ENCODE measurements around the gene ZNF786. TPM values are rescaled to one million over a fixed set of nuclear protein-coding genes. Genes with fewer than 3 reads are reported as not detected.
A peak's percentile ranks its signal among the peaks of the same experiment; 100 is the strongest.
"Not testable (repeated sequence)": the region's sequence is repeated elsewhere in the genome, so short reads cannot be mapped to it uniquely, and the experiment has no call there.

ZNF786 gene
- total and polyA plus RNA-seq, 2 donors (not counting 1 experiment from before 2014, with no cell fraction given), result 1.8 to 4.6 TPM

DNA sequence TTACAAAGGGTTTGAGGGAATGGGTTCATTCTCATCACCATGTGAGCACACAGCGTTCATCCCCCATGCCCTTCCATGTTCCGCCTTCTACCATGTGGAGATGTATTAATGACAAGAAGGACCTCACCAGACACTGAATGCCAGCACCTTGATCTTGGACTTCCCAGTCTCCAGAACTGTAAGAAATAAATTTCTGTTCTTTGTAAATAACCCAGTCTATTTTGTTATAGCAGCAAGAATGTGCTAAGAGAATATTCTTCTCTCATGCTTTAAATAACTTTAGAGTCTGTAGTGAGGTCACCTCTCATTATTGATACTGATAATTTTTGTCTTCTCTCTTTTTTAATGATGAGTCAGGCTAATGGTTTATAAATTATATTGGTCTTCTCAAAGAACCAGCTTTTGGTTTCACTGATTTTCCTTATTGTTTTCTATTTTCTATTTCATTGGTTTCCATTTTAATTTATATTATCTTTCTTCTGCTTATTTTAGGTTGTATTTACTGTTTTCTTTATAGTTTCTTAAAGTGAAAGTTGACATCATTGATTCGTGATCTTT, 59.1 kb downstream of the ZNF786 start:
- no peak overlapping the region for H3K27ac ChIP-seq (ENCODE audit: insufficient read depth, low read length)
- H3K27me3 ChIP-seq (ENCODE audit: control insufficient read depth, insufficient read depth, low read length), result no peaks in the 10 kb centered on the region
- H3K79me2 ChIP-seq (ENCODE audit: control insufficient read depth, insufficient read depth, low read length), result peaks cover 14% of the 10 kb centered on the region
- H3K4me2 ChIP-seq (ENCODE audit: extremely low read depth, insufficient read depth, low read length), result no peak overlapping the region
- no peaks in the 10 kb centered on the region for H3K36me3 ChIP-seq (ENCODE audit: control insufficient read depth, insufficient read depth, low read length)
- no peaks in the 10 kb centered on the region for H3K4me1 ChIP-seq (ENCODE audit: control insufficient read depth, extremely low read depth, insufficient read depth, low read length)
- DNase-seq (ENCODE audit: low read depth in 2 of 2), result no peak
- H3K4me3 ChIP-seq (replicated peaks in 1 of 4; ENCODE audit: control extremely low read depth in 1 of 4, insufficient read depth in 1 of 4, low read depth in 3 of 4, low read length in 4 of 4), result no peak overlapping the region
- TF ChIP-seq, protein P1, sequence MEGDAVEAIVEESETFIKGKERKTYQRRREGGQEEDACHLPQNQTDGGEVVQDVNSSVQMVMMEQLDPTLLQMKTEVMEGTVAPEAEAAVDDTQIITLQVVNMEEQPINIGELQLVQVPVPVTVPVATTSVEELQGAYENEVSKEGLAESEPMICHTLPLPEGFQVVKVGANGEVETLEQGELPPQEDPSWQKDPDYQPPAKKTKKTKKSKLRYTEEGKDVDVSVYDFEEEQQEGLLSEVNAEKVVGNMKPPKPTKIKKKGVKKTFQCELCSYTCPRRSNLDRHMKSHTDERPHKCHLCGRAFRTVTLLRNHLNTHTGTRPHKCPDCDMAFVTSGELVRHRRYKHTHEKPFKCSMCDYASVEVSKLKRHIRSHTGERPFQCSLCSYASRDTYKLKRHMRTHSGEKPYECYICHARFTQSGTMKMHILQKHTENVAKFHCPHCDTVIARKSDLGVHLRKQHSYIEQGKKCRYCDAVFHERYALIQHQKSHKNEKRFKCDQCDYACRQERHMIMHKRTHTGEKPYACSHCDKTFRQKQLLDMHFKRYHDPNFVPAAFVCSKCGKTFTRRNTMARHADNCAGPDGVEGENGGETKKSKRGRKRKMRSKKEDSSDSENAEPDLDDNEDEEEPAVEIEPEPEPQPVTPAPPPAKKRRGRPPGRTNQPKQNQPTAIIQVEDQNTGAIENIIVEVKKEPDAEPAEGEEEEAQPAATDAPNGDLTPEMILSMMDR (conservative IDR thresholded peaks at IDR 0.05 in 1 of 2, IDR thresholded peaks at IDR 0.05 in 1 of 2; ENCODE audit: low read depth in 1 of 2, low read length in 2 of 2), result no peak
- no peak for TF ChIP-seq EZH2 (IDR thresholded peaks at IDR 0.05; ENCODE audit: low read length, missing control alignments)
- no peak overlapping the region for H2AFZ ChIP-seq (ENCODE audit: low read length)
- H3K9ac ChIP-seq (ENCODE audit: insufficient read depth, low read length), result no peak overlapping the region
- H3K9me3 ChIP-seq (ENCODE audit: control insufficient read depth, insufficient read depth, low read depth, low read length), result no peaks in the 10 kb centered on the region
- H4K20me1 ChIP-seq (ENCODE audit: control insufficient read depth, extremely low read depth, insufficient read depth, low read length), result no peaks in the 10 kb centered on the region

DNA sequence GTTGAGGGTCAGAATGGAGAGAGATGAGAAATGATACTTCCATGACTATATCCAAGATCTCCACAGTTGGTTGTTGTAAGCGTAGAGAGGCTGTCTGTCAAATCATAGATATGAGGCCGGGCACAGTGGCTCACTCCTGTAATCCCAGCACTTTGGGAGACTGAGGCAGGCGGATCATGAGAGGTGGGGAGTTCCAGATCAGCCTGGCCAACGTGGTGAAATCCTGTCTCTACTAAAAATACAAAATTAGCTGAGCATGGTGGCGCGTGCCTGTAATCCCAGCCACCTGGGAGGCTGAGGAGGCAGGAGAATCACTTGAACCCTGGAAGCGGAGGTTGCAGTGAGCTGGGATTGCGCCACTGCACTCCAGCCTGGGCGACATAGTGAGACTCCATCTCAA, 60.1 kb downstream of the ZNF786 start:
- H3K4me3 ChIP-seq (replicated peaks in 1 of 4; ENCODE audit: control extremely low read depth in 1 of 4, insufficient read depth in 1 of 4, low read depth in 3 of 4, low read length in 4 of 4); H3K9me3 ChIP-seq (ENCODE audit: control insufficient read depth, insufficient read depth, low read depth, low read length); H4K20me1 ChIP-seq (ENCODE audit: control insufficient read depth, extremely low read depth, insufficient read depth, low read length); H2AFZ ChIP-seq (ENCODE audit: low read length); H3K27ac ChIP-seq (ENCODE audit: insufficient read depth, low read length); H3K36me3 ChIP-seq (ENCODE audit: control insufficient read depth, insufficient read depth, low read length); H3K4me2 ChIP-seq (ENCODE audit: extremely low read depth, insufficient read depth, low read length); H3K9ac ChIP-seq (ENCODE audit: insufficient read depth, low read length); DNase-seq (ENCODE audit: low read depth in 2 of 2); H3K27me3 ChIP-seq (ENCODE audit: control insufficient read depth, insufficient read depth, low read length); H3K4me1 ChIP-seq (ENCODE audit: control insufficient read depth, extremely low read depth, insufficient read depth, low read length): not testable (repeated sequence)
- peaks cover 24% of the 10 kb centered on the region for H3K79me2 ChIP-seq (ENCODE audit: control insufficient read depth, insufficient read depth, low read length)

DNA sequence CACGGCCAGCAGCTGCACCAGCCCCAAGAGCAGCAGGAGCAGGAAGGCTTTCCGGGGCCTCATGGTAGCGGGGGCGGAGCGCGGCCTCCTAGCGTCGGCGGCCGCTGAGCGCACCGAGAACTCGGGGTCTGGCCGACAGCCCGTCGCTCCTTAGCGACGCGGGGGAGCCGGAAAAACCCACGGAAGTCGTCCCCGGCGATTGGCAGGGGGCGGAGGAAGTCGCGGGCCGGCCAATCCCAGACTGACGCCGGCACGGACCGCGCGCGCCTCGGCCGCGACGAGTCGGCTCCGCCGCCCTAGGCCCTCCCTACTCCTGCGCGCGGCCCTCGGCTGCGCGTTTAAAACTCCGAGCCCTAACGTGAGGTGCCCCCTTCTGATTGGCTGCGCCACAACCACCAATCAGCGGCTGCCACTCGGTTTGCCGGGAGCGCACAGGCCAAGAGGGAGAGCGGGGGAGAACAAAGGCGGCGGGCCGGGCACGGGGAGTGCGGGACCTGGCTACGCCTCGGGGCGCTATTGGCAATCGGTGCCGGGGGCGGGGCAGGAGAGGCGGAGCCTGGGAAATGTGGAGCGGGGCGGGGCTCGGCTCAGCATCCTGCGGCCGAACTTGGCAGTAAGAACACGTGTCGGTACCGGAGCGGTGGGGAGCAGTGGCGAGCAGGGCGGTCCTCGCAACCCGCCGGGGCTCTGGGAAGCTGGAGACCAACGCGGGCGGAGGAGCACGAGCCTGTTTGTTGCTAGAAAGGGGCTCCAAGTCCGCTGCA, 62.0 kb downstream of the ZNF786 start, which contains the start of gene PDIA4:
PDIA4 (minus strand) TSS at position 160 of the 764 bp plus-strand sequence; CDS start at position 63, 97 bp downstream.
- TF ChIP-seq, protein P1 (conservative IDR thresholded peaks at IDR 0.05 in 1 of 2, IDR thresholded peaks at IDR 0.05 in 1 of 2; ENCODE audit: low read depth in 1 of 2, low read length in 2 of 2), result peak in 1 of 2 donors; percentile 23
- no peak for TF ChIP-seq EZH2 (IDR thresholded peaks at IDR 0.05; ENCODE audit: low read length, missing control alignments)
- Histone ChIP-seq H3K4me1 (ENCODE audit: control insufficient read depth, extremely low read depth, insufficient read depth, low read length) (no peaks in the 10 kb centered on the region), H3K4me3 (replicated peaks in 1 of 4; ENCODE audit: control extremely low read depth in 1 of 4, insufficient read depth in 1 of 4, low read depth in 3 of 4, low read length in 4 of 4) (peak within 1 kb of the TSS; percentile 78 to 96 (median 84)), H3K27ac (ENCODE audit: insufficient read depth, low read length) (peak within 1 kb of the TSS; percentile 61), H3K79me2 (ENCODE audit: control insufficient read depth, insufficient read depth, low read length) (peaks cover 37% of the 10 kb centered on the region), H3K27me3 (ENCODE audit: control insufficient read depth, insufficient read depth, low read length) (no peaks in the 10 kb centered on the region), H3K4me2 (ENCODE audit: extremely low read depth, insufficient read depth, low read length) (peak within 1 kb of the TSS; percentile 93), H2AFZ (ENCODE audit: low read length) (peak within 1 kb of the TSS; percentile 88), H4K20me1 (ENCODE audit: control insufficient read depth, extremely low read depth, insufficient read depth, low read length) (peaks cover 2% of the 10 kb centered on the region), H3K9me3 (ENCODE audit: control insufficient read depth, insufficient read depth, low read depth, low read length) (no peaks in the 10 kb centered on the region), H3K36me3 (ENCODE audit: control insufficient read depth, insufficient read depth, low read length) (no peaks in the 10 kb centered on the region), H3K9ac (ENCODE audit: insufficient read depth, low read length) (peak within 1 kb of the TSS; percentile 79)
- DNase-seq (ENCODE audit: low read depth in 2 of 2), result peak; percentile 99
